H1 (cell line): ENCODE data around the gene CCDC88C. TPM values are rescaled to one million over a fixed set of nuclear protein-coding genes. Genes with fewer than 3 reads are reported as not detected.

ENCODE experiments used
- CTCF ChIA-PET: fragments of 300-600 bp; sonication (Branson Sonifier 250); formaldehyde crosslinking; loops from one replicate; lab custom pipeline; 2021; ENCODE audit not compliant: partially characterized antibody; lab: Charles Lee
- POLR2A ChIA-PET: fragments of 300-600 bp; sonication (Branson Sonifier 250); formaldehyde crosslinking; loops from one replicate; lab custom pipeline; 2021; ENCODE audit warnings: inconsistent platforms; ENCODE audit not compliant: partially characterized antibody; lab: Charles Lee
- DNase-seq, 2 experiments: peaks; one replicate each; pipeline versions ENCODE4 v3.0.0 to v3.0.0-alpha.2; 2010 to 2022; ENCODE audit warnings: low spot score in 2 of 2, low read depth in 1 of 2, mixed read lengths in 1 of 2
- FAIRE-seq: peaks from 2 replicates; lab custom pipeline; 2011; peaks lifted over from hg19 to GRCh38; lab: Jason Lieb, UNC
- H2AFZ ChIP-seq: 2 replicates; pipeline ENCODE4 v1.8.1; 2012; ENCODE audit warnings: low read length, inconsistent platforms
- H2AK5ac ChIP-seq: 2 replicates; pipeline ENCODE4 v1.6.1; 2013; ENCODE audit warnings: low read depth, low read length
- H2BK120ac ChIP-seq: replicated peaks from 2 replicates; pipeline ENCODE3; 2013; ENCODE audit warnings: low read depth, low read length, inconsistent platforms
- H2BK12ac ChIP-seq: 2 replicates; pipeline ENCODE4 v1.6.1; 2013; ENCODE audit warnings: low read depth, low read length
- H2BK15ac ChIP-seq: 2 replicates; pipeline ENCODE4 v1.6.1; 2013; ENCODE audit warnings: low read length
- H2BK20ac ChIP-seq: 2 replicates; pipeline ENCODE4 v1.6.1; 2013; ENCODE audit warnings: low read length
- H2BK5ac ChIP-seq: 2 replicates; pipeline ENCODE4 v1.6.1; 2013; ENCODE audit warnings: low read depth, low read length
- H3K14ac ChIP-seq: 2 replicates; pipeline ENCODE4 v1.6.1; 2013; ENCODE audit warnings: inconsistent platforms; ENCODE audit not compliant: insufficient read length
- H3K18ac ChIP-seq: 2 replicates; pipeline ENCODE4 v1.6.1; 2013; ENCODE audit warnings: low read length; ENCODE audit errors: extremely low read depth
- H3K23ac ChIP-seq: 2 replicates; pipeline ENCODE4 v1.6.1; 2013; ENCODE audit warnings: inconsistent platforms; ENCODE audit not compliant: insufficient read length
- H3K23me2 ChIP-seq: 2 replicates; pipeline ENCODE4 v1.6.1; 2013; ENCODE audit warnings: low read depth, low read length
- H3K27ac ChIP-seq: 2 replicates; pipeline ENCODE4 v1.6.1; 2011; ENCODE audit warnings: low read depth, low read length, inconsistent platforms
- H3K27me3 ChIP-seq, 4 experiments: replicated peaks in 1 of 4; 1 replicate in 1 of 4; 2 replicates in 3 of 4; pipeline versions ENCODE4 v1.6.1 to v1.8.1; 2011 to 2013; ENCODE audit warnings: low read length in 3 of 4, mild to moderate bottlenecking in 3 of 4, inconsistent platforms in 2 of 4, mixed read lengths in 2 of 4, moderate library complexity in 1 of 4; ENCODE audit not compliant: control insufficient read depth in 3 of 4, insufficient read depth in 3 of 4; ENCODE audit errors: extremely low read depth in 1 of 4
- H3K36me3 ChIP-seq, 4 experiments: 2 replicates each; pipeline versions ENCODE4 v1.6.1 to v1.8.1; 2011 to 2013; ENCODE audit warnings: mild to moderate bottlenecking in 4 of 4, low read length in 3 of 4, moderate library complexity in 2 of 4, control low read depth in 1 of 4, inconsistent platforms in 1 of 4; ENCODE audit not compliant: insufficient read depth in 4 of 4, control insufficient read depth in 2 of 4
- H3K4ac ChIP-seq: replicated peaks from 2 replicates; pipeline ENCODE3; 2013; ENCODE audit warnings: low read length, low read depth, mixed read lengths, inconsistent platforms; ENCODE audit not compliant: insufficient read length
- H3K4me1 ChIP-seq, 4 experiments: replicated peaks in 1 of 4; 1 replicate in 1 of 4; 2 replicates in 3 of 4; pipeline versions ENCODE4 v1.6.1 to v1.8.1; 2011 to 2013; ENCODE audit warnings: low read length in 3 of 4, inconsistent platforms in 2 of 4, mixed read lengths in 1 of 4; ENCODE audit not compliant: insufficient read depth in 4 of 4, control insufficient read depth in 3 of 4
- H3K4me2 ChIP-seq, 2 experiments: 2 replicates each; pipeline versions ENCODE4 v1.6.1 to v1.8.1; 2011 to 2013; ENCODE audit warnings: low read depth in 2 of 2, low read length in 2 of 2, control low read depth in 1 of 2, inconsistent platforms in 1 of 2, mild to moderate bottlenecking in 1 of 2; ENCODE audit not compliant: insufficient read depth in 1 of 2
- H3K4me3 ChIP-seq, 4 experiments: fragments of 200-600, 300-600 bp in 1 of 4; sonication (generic), shearing (Covaris generic), sonication (Bioruptor Twin) in 1 of 4; 2 replicates each; pipeline versions ENCODE4 v1.5.1 to v1.8.1; 2011 to 2016; ENCODE audit warnings: low read length in 4 of 4, low read depth in 3 of 4, control low read depth in 2 of 4, inconsistent platforms in 2 of 4, mild to moderate bottlenecking in 2 of 4, mixed read lengths in 1 of 4, moderate library complexity in 1 of 4; ENCODE audit not compliant: insufficient read depth in 2 of 4; ENCODE audit errors: extremely low read depth in 1 of 4
- H3K56ac ChIP-seq: replicated peaks from 2 replicates; pipeline ENCODE3; 2013; ENCODE audit warnings: low read depth, mild to moderate bottlenecking, mixed read lengths, low read length, inconsistent platforms; ENCODE audit not compliant: insufficient read length
- H3K79me1 ChIP-seq: 2 replicates; pipeline ENCODE4 v1.6.1; 2013; ENCODE audit warnings: low read depth, low read length, control low read depth
- H3K79me2 ChIP-seq, 2 experiments: 2 replicates each; pipeline versions ENCODE4 v1.6.1 to v1.8.1; 2012 to 2013; ENCODE audit warnings: low read length in 2 of 2, mild to moderate bottlenecking in 2 of 2, inconsistent platforms in 1 of 2; ENCODE audit not compliant: insufficient read depth in 2 of 2, control insufficient read depth in 1 of 2
- H3K9ac ChIP-seq, 4 experiments: replicated peaks in 1 of 4; 1 replicate in 1 of 4; 2 replicates in 3 of 4; pipeline versions ENCODE4 v1.6.1 to v1.8.1; 2011 to 2013; ENCODE audit warnings: low read depth in 3 of 4, low read length in 3 of 4, control low read depth in 2 of 4, mild to moderate bottlenecking in 2 of 4, moderate library complexity in 2 of 4, inconsistent platforms in 1 of 4; ENCODE audit errors: extremely low read depth in 1 of 4
- H3K9me3 ChIP-seq, 2 experiments: 2 replicates each; pipeline versions ENCODE4 v1.6.1 to v1.8.1; 2012 to 2013; ENCODE audit warnings: mild to moderate bottlenecking in 2 of 2, moderate library complexity in 2 of 2, control low read depth in 1 of 2, inconsistent platforms in 1 of 2, low read depth in 1 of 2, low read length in 1 of 2, mixed read lengths in 1 of 2; ENCODE audit not compliant: insufficient read depth in 2 of 2
- H4K20me1 ChIP-seq, 2 experiments: replicated peaks in 1 of 2; 2 replicates each; pipeline versions ENCODE3 to v1.8.1; 2011 to 2013; ENCODE audit warnings: inconsistent platforms in 2 of 2, low read length in 2 of 2, mild to moderate bottlenecking in 1 of 2; ENCODE audit not compliant: insufficient read depth in 2 of 2, control insufficient read depth in 1 of 2
- H4K5ac ChIP-seq: 2 replicates; pipeline ENCODE4 v1.6.1; 2013; ENCODE audit warnings: low read length, low read depth, mixed read lengths, inconsistent platforms; ENCODE audit not compliant: insufficient read length
- H4K8ac ChIP-seq: 2 replicates; pipeline ENCODE4 v1.8.0; 2013; ENCODE audit warnings: mild to moderate bottlenecking, moderate library complexity, low read length, inconsistent platforms; ENCODE audit not compliant: insufficient read depth; ENCODE audit errors: extremely low read depth
- H4K91ac ChIP-seq: replicated peaks from 2 replicates; pipeline ENCODE3; 2013; ENCODE audit warnings: low read length, mixed read lengths, inconsistent platforms; ENCODE audit not compliant: insufficient read length
- CBX8 ChIP-seq: fragments of 300-800, 300-1000 bp; sonication (generic); IDR thresholded peaks from 2 replicates; pipeline ENCODE4 v1.7.1; 2016; ENCODE audit warnings: low read depth, low read length, borderline replicate concordance
- CHD2 ChIP-seq: IDR thresholded peaks from 2 replicates; pipeline ENCODE4 v1.6.1; 2012; ENCODE audit warnings: low read length, improper control_type of control experiment
- EZH2 ChIP-seq: fragments of 200-600 bp; sonication (generic); IDR thresholded peaks from 2 replicates; pipeline ENCODE4 v1.7.1; 2012; ENCODE audit warnings: low read depth, mild to moderate bottlenecking, moderate library complexity, low read length, inconsistent platforms; ENCODE audit not compliant: severe bottlenecking
- FOSL1 ChIP-seq: IDR thresholded peaks from 2 replicates; pipeline ENCODE4 v1.6.1; 2011; ENCODE audit warnings: mild to moderate bottlenecking, low read depth, low read length, moderate library complexity; ENCODE audit not compliant: insufficient read depth
- JUND ChIP-seq: IDR thresholded peaks from 2 replicates; pipeline ENCODE4 v1.6.1; 2011; ENCODE audit warnings: mild to moderate bottlenecking, improper control_type of control experiment, low read length
- KDM1A ChIP-seq: fragments of 200-600, 300-600 bp; sonication (generic); IDR thresholded peaks from 2 replicates; pipeline ENCODE4 v1.7.1; 2016; ENCODE audit warnings: mild to moderate bottlenecking, low read length, borderline replicate concordance
- TEAD4 ChIP-seq: IDR thresholded peaks from 2 replicates; pipeline ENCODE4 v1.6.1; 2012; ENCODE audit warnings: low read depth, low read length, inconsistent platforms, mixed read lengths
- WGBS, 2 experiments: shearing (Covaris generic) in 1 of 2; methylation state at CpG; one replicate each; pipeline versions ENCODE4 v1.1.6 to v1.1.7; 2013 to 2015; ENCODE audit warnings: low lambda C conversion rate in 2 of 2, mixed read lengths in 2 of 2, inconsistent platforms in 1 of 2, low coverage in 1 of 2, missing lambda C conversion rate in 1 of 2; ENCODE audit not compliant: insufficient replicate concordance in 2 of 2, insufficient coverage in 1 of 2, insufficient read length in 1 of 2; ENCODE audit errors: extremely low coverage in 1 of 2, missing lambda C conversion rate in 1 of 2; 5-methylcytosine and 5-hydroxymethylcytosine counted together
- polyA plus RNA-seq, 7 experiments: library from polyadenylated mRNA; depleted of rRNA in 3 of 7; stranded (reverse) in 5 of 7; unstranded in 2 of 7; fragments of >200 nt in 5 of 7; fragments of 200-250 nt in 2 of 7; gene quantifications; 1 replicate in 5 of 7; 2 replicates in 1 of 7; 4 replicates in 1 of 7; pipeline versions ENCODE4 v1.2.1 to v1.2.3, GENCODE V29; 2011 to 2013; ENCODE audit warnings: missing spikeins in 2 of 7, mixed read lengths in 2 of 7
- total RNA-seq: library from RNA; stranded (reverse); fragmentation: NEBNext Ultra II Directional; extraction: Animal tissue kit (Norgen Biotek cat#: 25700); gene quantifications from 2 replicates; pipeline ENCODE4 v1.2.1, GENCODE V29; 2021
- TF ChIP-seq, protein P1 (sequence below): IDR thresholded peaks from 2 replicates; pipeline ENCODE4 v1.6.1; 2012; ENCODE audit warnings: inconsistent platforms
- TF ChIP-seq, protein P2 (sequence below): IDR thresholded peaks from 2 replicates; pipeline ENCODE4 v1.6.1; 2011; ENCODE audit warnings: low read length, improper control_type of control experiment

CCDC88C gene
- total and polyA plus RNA-seq, 2 of the 8 experiments (the other 6 are each of a cell fraction or from before 2014, with no cell fraction given) = 10.3 to 57.7 TPM

DNA sequence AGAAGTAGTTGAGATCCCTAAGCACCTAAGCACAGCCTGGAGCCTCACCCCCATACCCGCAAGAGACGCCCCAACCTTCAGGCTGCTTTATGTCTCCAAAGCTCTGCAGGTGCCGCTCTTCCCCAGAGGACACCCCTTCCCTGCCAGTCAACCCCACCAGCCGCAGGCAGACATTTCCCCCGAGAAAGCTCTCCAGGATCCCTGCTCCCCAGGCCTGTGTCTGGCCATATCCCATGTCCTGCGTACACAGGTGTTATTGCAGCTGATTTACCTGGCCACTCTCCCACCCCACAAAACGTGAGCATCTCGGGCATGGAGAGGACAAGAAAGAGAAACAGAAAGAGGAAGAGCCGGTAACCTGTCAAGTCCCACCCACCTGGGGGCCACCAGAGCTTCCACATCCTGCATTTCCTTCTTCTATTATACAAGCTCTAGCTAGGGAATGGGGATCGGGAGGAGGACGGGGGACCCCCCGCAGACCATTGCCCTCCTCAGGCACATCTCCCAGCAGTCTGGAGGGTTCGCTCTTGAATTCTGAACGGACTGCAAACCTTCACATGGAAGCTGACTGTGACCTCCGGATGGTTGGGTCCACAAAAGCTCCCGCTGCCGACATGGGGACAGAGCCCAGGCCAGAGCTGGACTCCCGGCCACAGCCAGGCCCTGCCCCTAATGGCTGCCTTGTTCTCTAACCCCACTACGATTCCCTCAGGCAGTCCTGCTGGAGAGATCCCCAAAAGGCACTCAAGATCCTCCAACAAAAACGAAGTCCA is 17.6 kb downstream of the CCDC88C start:
- Histone ChIP-seq H2AK5ac (no peak overlapping the region), H2AFZ (no peak overlapping the region), H4K5ac (peak overlapping the region; percentile 51), H3K36me3 (no peaks in the 10 kb centered on the region), H3K14ac (no peak overlapping the region), H3K56ac (no peak overlapping the region), H3K23ac (no peak overlapping the region), H3K4ac (no peak overlapping the region), H4K8ac (no peak overlapping the region), H3K79me2 (peaks cover 30 to 92% of the 10 kb centered on the region in 2 experiments), H4K91ac (no peak overlapping the region), H3K4me1 (peaks cover 23 to 46% (median 36%) of the 10 kb centered on the region in 4 experiments), H2BK15ac (0 out of 2 replicates have a peak overlapping the region, but pooled peaks have one; percentile 81), H3K23me2 (peaks cover 2% of the 10 kb centered on the region; the same call in 1 of the 2 replicates), H4K20me1 (peaks cover 4 to 9% of the 10 kb centered on the region in 2 experiments), H3K27me3 (no peaks in the 10 kb centered on the region), H3K79me1 (peaks cover 25% of the 10 kb centered on the region), H3K4me3 (no peak overlapping the region), H3K4me2 (0 out of 4 replicates have a peak overlapping the region, but pooled peaks of 1 of the 2 experiments have one; percentile 21), H2BK20ac (0 out of 2 replicates have a peak overlapping the region, but pooled peaks have one; percentile 64), H2BK5ac (peak overlapping the region; percentile 80), H3K9me3 (no peaks in the 10 kb centered on the region), H2BK120ac (no peak overlapping the region), H2BK12ac (peak overlapping the region; percentile 39; the same call in 1 of the 2 replicates), H3K18ac (peak overlapping the region; percentile 67; the same call in 1 of the 2 replicates), H3K9ac (no peak overlapping the region), H3K27ac (no peak overlapping the region; the same call in 1 of the 2 replicates)
- POLR2A ChIA-PET = interaction anchor here (0.7 to 8.0 kb wide), 2 partner anchors 16 to 18 kb away, joined by 3 to 56 read pairs; partner anchors contain the start of gene CCDC88C
- FAIRE-seq (no peak), DNase-seq (peak in 1 of 2 experiments; percentile 55)
- CTCF ChIA-PET = interaction anchor here (0.8 to 6.7 kb wide), 10 partner anchors 14 to 77 kb away, joined by 3 to 31 read pairs (median 4); partner anchors contain the start of gene CCDC88C
- WGBS, 2 experiments = 73% methylated on average over 18 of the region's 20 CpGs; no CpG with 5 or more reads in 1 of the 2 experiments
- TF ChIP-seq JUND (no peak), FOSL1 (no peak), KDM1A (no peak), CHD2 (no peak), EZH2 (no peak), TEAD4 (no peak), CBX8 (no peak)
- TF ChIP-seq, protein P1, sequence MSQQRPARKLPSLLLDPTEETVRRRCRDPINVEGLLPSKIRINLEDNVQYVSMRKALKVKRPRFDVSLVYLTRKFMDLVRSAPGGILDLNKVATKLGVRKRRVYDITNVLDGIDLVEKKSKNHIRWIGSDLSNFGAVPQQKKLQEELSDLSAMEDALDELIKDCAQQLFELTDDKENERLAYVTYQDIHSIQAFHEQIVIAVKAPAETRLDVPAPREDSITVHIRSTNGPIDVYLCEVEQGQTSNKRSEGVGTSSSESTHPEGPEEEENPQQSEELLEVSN = no peak
- TF ChIP-seq, protein P2, sequence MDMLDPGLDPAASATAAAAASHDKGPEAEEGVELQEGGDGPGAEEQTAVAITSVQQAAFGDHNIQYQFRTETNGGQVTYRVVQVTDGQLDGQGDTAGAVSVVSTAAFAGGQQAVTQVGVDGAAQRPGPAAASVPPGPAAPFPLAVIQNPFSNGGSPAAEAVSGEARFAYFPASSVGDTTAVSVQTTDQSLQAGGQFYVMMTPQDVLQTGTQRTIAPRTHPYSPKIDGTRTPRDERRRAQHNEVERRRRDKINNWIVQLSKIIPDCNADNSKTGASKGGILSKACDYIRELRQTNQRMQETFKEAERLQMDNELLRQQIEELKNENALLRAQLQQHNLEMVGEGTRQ = no peak
